GM23338 (cell line): ENCODE data around the gene GDF10.

Experiments
- CREB1 ChIP-seq: fragments of 250-450 bp; sonication (Bioruptor Pico); IDR thresholded peaks from 2 replicates; pipeline ENCODE4 v1.5.0; 2020; ENCODE audit warnings: low read depth, mild to moderate bottlenecking, moderate library complexity
- CTCF ChIP-seq, 2 experiments: fragments of 200-600 bp in 1 of 2; sonication (generic) in 1 of 2; conservative IDR thresholded peaks; 2 replicates each; pipeline versions ENCODE4 v1.5.1 to v1.6.1; 2016 to 2017; ENCODE audit warnings: antibody characterized with exemption in 2 of 2, low read depth in 2 of 2, mild to moderate bottlenecking in 2 of 2, moderate library complexity in 1 of 2
- ETS1 ChIP-seq: IDR thresholded peaks from 2 replicates; pipeline ENCODE4 v1.6.1; 2016; ENCODE audit warnings: antibody characterized with exemption
- EZH2 ChIP-seq: fragments of 200-600 bp; sonication (generic); IDR thresholded peaks from one replicate; pipeline ENCODE4 v1.8.0; 2017; ENCODE audit warnings: antibody characterized with exemption, mild to moderate bottlenecking, low read depth; ENCODE audit not compliant: unreplicated experiment
- EZH2phosphoT487 ChIP-seq: fragments of 200-600 bp; sonication (generic); IDR thresholded peaks from one replicate; pipeline ENCODE4 v1.8.1; 2018; ENCODE audit warnings: antibody characterized with exemption; ENCODE audit not compliant: unreplicated experiment
- JUNB ChIP-seq: IDR thresholded peaks from one replicate; pipeline ENCODE4 v1.6.1; 2016; ENCODE audit warnings: antibody characterized with exemption; ENCODE audit not compliant: unreplicated experiment
- NANOG ChIP-seq: IDR thresholded peaks from 2 replicates; pipeline ENCODE4 v1.6.1; 2016; ENCODE audit warnings: antibody characterized with exemption, borderline replicate concordance
- POLR2AphosphoS5 ChIP-seq: IDR thresholded peaks from 2 replicates; pipeline ENCODE4 v1.6.1; 2016; ENCODE audit warnings: antibody characterized with exemption, low read depth
- REST ChIP-seq: IDR thresholded peaks from one replicate; pipeline ENCODE4 v1.6.1; 2018; ENCODE audit warnings: antibody characterized with exemption; ENCODE audit not compliant: unreplicated experiment
- STAT1 ChIP-seq: IDR thresholded peaks from one replicate; pipeline ENCODE4 v1.6.1; 2016; ENCODE audit warnings: antibody characterized with exemption; ENCODE audit not compliant: unreplicated experiment
- ZNF114 ChIP-seq: fragments of 250-450 bp; sonication (Bioruptor Pico); IDR thresholded peaks from 2 replicates; pipeline ENCODE4 v1.5.0; 2020; ENCODE audit warnings: mild to moderate bottlenecking, moderate library complexity
- ZNF331 ChIP-seq: fragments of 250-450 bp; sonication (Bioruptor Pico); IDR thresholded peaks from 2 replicates; pipeline ENCODE4 v1.5.0; 2020; ENCODE audit warnings: low read depth, mild to moderate bottlenecking, moderate library complexity

GRCh38 chr10:47356708-47357107 is 56.7 kb downstream of the GDF10 start:
- TF ChIP-seq CTCF (conservative IDR thresholded peaks at IDR 0.05; ENCODE audit: low read depth in 2 of 2) (no peak), REST (no peak), POLR2AphosphoS5 (no peak), NANOG (no peak), EZH2phosphoT487 (no peak), EZH2 (no peak), JUNB (no peak), CREB1 (CRISPR knock-in tag) (no peak), STAT1 (no peak), ZNF114 (CRISPR knock-in tag) (no peak), ZNF331 (CRISPR knock-in tag) (no peak), ETS1 (no peak)
